Nephron (organoid): ENCODE data around the gene ALAD.
A peak's percentile ranks its signal among the peaks of the same experiment; 100 is the strongest.
"Not testable (repeated sequence)": the region's sequence is repeated elsewhere in the genome, so short reads cannot be mapped to it uniquely, and the experiment has no call there.

Source experiments
- H3K27ac Mint-ChIP-seq, 3 experiments: 2 replicates each; pipeline ENCODE4 v1.8.0; 2020; ENCODE audit warnings: mixed read lengths in 3 of 3, mild to moderate bottlenecking in 2 of 3, moderate library complexity in 1 of 3
- H3K27me3 Mint-ChIP-seq: 2 replicates; pipeline ENCODE4 v1.8.0; 2021; ENCODE audit warnings: low read depth, mild to moderate bottlenecking, moderate library complexity, mixed read lengths
- H3K36me3 Mint-ChIP-seq: 2 replicates; pipeline ENCODE4 v1.8.0; 2020; ENCODE audit warnings: low read depth, mixed read lengths
- H3K4me1 Mint-ChIP-seq: 2 replicates; pipeline ENCODE4 v1.8.0; 2020; ENCODE audit warnings: mixed read lengths
- H3K4me3 Mint-ChIP-seq, 3 experiments: 2 replicates each; pipeline ENCODE4 v1.8.0; 2020; ENCODE audit warnings: mild to moderate bottlenecking in 3 of 3, mixed read lengths in 3 of 3, moderate library complexity in 2 of 3
- H3K9me3 Mint-ChIP-seq: 2 replicates; pipeline ENCODE4 v1.8.0; 2020; ENCODE audit warnings: mixed read lengths
- TF ChIP-seq, protein P1 (sequence below), 3 experiments: fragments of 200-600 bp; sonication (generic); IDR thresholded peaks; one replicate each; pipeline ENCODE4 v1.5.0; 2021; ENCODE audit warnings: antibody characterized with exemption in 3 of 3; ENCODE audit not compliant: unreplicated experiment in 3 of 3

Gene ALAD

DNA sequence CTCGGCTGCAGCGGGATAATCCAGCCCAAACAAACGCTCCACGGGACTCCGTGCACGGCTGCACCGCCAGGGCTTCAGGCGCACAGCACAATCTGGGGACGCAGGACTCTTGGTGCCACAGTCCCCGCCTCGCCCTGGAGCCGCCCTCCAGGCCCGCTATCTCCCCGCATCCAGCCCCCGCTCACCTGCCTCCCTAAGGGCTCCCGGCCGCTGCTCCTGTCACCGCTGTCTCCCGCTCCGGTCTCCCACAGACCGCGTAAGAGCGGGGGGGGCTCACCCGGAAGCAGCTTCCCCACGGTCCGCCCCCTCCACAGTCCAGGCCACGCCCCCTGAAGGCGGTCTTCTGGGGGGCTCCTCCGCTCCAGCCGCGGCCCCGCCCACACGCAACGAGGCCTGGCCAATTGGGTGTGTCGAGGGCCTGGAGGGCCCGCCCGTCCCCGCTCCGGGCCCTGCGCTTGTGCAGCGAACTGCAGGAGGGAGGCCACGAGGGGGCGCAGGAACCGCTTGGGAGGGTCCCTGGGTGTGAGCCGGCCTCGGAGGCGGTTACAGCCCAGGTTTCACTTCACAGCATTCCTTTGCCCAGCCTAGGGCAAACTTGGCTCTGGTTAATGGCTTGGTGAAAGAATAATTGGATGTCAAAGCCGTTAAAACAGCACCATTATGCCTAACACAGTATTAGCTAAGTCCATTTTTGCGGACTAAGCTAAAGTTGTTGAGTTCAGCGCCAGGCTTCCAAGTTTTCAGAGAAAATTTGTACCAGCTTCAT is at the start of gene ALAD:
Gene ALAD, minus strand, starts transcription at position 258 of the 766 bp plus-strand sequence. CDS start 7,725 bp downstream, outside the sequence.
- peaks cover 21% of the 10 kb centered on the region for H3K4me1 Mint-ChIP-seq
- no peaks in the 10 kb centered on the region for H3K36me3 Mint-ChIP-seq
- H3K4me3 Mint-ChIP-seq, result peak within 1 kb of the TSS; percentile 94 to 96 (median 95)
- no peaks in the 10 kb centered on the region for H3K9me3 Mint-ChIP-seq
- H3K27me3 Mint-ChIP-seq, result no peaks in the 10 kb centered on the region
- peak within 1 kb of the TSS; percentile 62 to 95 (median 85) for H3K27ac Mint-ChIP-seq
- TF ChIP-seq, protein P1, sequence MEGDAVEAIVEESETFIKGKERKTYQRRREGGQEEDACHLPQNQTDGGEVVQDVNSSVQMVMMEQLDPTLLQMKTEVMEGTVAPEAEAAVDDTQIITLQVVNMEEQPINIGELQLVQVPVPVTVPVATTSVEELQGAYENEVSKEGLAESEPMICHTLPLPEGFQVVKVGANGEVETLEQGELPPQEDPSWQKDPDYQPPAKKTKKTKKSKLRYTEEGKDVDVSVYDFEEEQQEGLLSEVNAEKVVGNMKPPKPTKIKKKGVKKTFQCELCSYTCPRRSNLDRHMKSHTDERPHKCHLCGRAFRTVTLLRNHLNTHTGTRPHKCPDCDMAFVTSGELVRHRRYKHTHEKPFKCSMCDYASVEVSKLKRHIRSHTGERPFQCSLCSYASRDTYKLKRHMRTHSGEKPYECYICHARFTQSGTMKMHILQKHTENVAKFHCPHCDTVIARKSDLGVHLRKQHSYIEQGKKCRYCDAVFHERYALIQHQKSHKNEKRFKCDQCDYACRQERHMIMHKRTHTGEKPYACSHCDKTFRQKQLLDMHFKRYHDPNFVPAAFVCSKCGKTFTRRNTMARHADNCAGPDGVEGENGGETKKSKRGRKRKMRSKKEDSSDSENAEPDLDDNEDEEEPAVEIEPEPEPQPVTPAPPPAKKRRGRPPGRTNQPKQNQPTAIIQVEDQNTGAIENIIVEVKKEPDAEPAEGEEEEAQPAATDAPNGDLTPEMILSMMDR (IDR thresholded peaks at IDR 0.05; ENCODE audit: unreplicated experiment in 3 of 3), result peak; percentile 91 to 99 (median 97)

DNA sequence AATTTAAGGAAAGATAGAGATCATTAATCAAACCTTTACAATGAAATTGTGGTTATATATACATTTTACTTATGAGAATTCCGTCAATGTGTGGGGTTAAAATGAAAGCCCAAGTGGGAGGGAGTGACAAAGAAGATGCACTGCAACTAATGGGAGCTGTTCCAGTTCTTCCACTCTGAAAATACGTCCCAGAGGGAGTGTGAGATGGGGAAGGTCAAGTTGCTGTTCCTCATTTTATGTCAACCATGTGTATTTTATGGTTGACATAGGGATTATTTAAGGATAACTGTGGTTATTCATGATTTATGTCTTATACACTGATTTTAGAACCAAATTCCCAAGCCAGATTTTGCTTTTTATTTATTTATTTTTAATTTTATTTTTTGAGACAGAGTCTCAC is 48.3 kb upstream of the ALAD start:
- Mint-ChIP-seq H3K27me3 (peaks cover 3% of the 10 kb centered on the region), H3K27ac (no peak overlapping the region), H3K4me3 (no peak overlapping the region), H3K4me1 (peaks cover 9% of the 10 kb centered on the region), H3K36me3 (no peaks in the 10 kb centered on the region), H3K9me3 (no peaks in the 10 kb centered on the region)
- TF ChIP-seq, protein P1 (IDR thresholded peaks at IDR 0.05; ENCODE audit: unreplicated experiment in 3 of 3), result no peak

DNA sequence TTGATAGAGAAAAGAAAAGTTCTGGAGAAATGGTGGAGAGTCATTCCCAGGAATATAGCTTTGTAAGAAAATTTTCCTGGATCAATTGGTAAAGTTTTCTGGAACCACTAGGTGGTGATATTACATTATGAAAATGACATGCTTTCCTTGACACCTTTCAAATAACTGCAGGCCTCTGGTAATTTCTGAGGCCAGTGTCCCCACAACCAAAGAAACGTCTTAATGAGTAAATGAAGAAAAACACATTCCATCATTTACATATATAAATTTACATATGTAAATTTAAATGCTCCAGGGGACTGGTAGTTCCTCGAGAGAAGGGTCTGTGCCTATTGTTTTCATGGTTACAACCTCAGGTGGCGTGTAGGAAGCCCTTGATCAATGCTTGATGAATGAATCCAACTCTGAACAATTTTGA is 45.2 kb upstream of the ALAD start:
- Mint-ChIP-seq H3K36me3 (no peaks in the 10 kb centered on the region), H3K27me3 (peaks cover 3% of the 10 kb centered on the region), H3K27ac (no peak overlapping the region), H3K4me3 (no peak overlapping the region), H3K4me1 (peaks cover 4% of the 10 kb centered on the region), H3K9me3 (no peaks in the 10 kb centered on the region)
- TF ChIP-seq, protein P1 (IDR thresholded peaks at IDR 0.05; ENCODE audit: unreplicated experiment in 3 of 3), result peak; percentile 69 to 78 (median 70)

DNA sequence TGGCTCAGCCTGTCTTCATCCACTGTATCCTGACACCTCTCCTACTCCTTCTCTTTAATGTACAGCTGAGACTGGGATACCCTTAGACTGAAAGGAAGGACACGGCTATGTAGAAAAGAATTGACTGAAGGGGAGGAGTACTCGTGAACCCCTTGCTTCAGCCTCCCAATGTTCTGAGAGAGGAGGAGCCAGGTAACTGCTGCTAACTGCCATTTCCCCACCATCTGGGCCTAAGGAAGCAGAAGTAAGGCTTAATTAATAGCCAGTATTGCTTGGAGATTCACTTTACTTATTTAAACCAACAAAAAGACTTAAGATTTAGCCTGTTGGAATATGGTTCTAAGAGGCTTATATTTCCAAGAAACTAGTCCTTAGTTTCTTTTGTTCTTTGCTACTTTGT is 43.7 kb upstream of the ALAD start:
- no peak overlapping the region for H3K4me3 Mint-ChIP-seq
- H3K27ac Mint-ChIP-seq, result no peak overlapping the region
- no peaks in the 10 kb centered on the region for H3K36me3 Mint-ChIP-seq
- peaks cover 3% of the 10 kb centered on the region for H3K27me3 Mint-ChIP-seq
- peaks cover 4% of the 10 kb centered on the region for H3K4me1 Mint-ChIP-seq
- TF ChIP-seq, protein P1 (IDR thresholded peaks at IDR 0.05; ENCODE audit: unreplicated experiment in 3 of 3), result no peak
- H3K9me3 Mint-ChIP-seq, result no peaks in the 10 kb centered on the region

GRCh38 chr9:113437716-113438115 is 36.6 kb upstream of the ALAD start:
- not testable (repeated sequence) for H3K9me3 Mint-ChIP-seq, H3K36me3 Mint-ChIP-seq, H3K4me3 Mint-ChIP-seq, H3K27ac Mint-ChIP-seq, H3K4me1 Mint-ChIP-seq, H3K27me3 Mint-ChIP-seq

- Mint-ChIP-seq H3K4me1 (no peaks in the 10 kb centered on the region), H3K36me3 (no peaks in the 10 kb centered on the region), H3K4me3 (no peak overlapping the region), H3K9me3 (no peaks in the 10 kb centered on the region), H3K27me3 (peaks cover 4% of the 10 kb centered on the region), H3K27ac (no peak overlapping the region)
- TF ChIP-seq, protein P1 (IDR thresholded peaks at IDR 0.05; ENCODE audit: unreplicated experiment in 3 of 3), result no peak
Measured at GRCh38 chr9:113436728-113437515, 35.8 kb upstream of the ALAD start.
